SK-N-SH (cell line): Measurements from ENCODE around the gene SLC25A25. TPM values are rescaled to one million over a fixed set of nuclear protein-coding genes. Genes with fewer than 3 reads are reported as not detected.
A peak's percentile ranks its signal among the peaks of the same experiment; 100 is the strongest.

ENCODE experiments used
- CTCF ChIA-PET: fragments of 300-600, 350-600 bp; formaldehyde crosslinking; extraction: SDS; loops from one replicate; lab custom pipeline; 2021; lab: Yijun Ruan, JAX
- POLR2A ChIA-PET: fragments of 350-600 bp; sonication (Branson Sonifier 250); formaldehyde crosslinking; extraction: SDS; loops from one replicate; lab custom pipeline; 2020; ENCODE audit warnings: antibody characterized with exemption, inconsistent platforms; lab: Yijun Ruan, JAX
- DNase-seq: peaks from one replicate; pipeline ENCODE4 v3.0.0; 2012
- H2AFZ ChIP-seq: fragments of 200-600 bp; sonication (generic); 2 replicates; pipeline ENCODE4 v1.8.1; 2016; ENCODE audit warnings: antibody characterized with exemption, mild to moderate bottlenecking, low read depth
- H3F3A ChIP-seq: fragments of 200-600 bp; sonication (generic); replicated peaks from 2 replicates; pipeline ENCODE3; 2016; ENCODE audit warnings: antibody characterized with exemption, mild to moderate bottlenecking; ENCODE audit not compliant: insufficient read depth
- H3K27ac ChIP-seq, 2 experiments: fragments of 200-500 bp in 1 of 2; fragments of 200-600 bp in 1 of 2; sonication (Bioruptor generic) in 1 of 2; sonication (generic), shearing (Covaris generic) in 1 of 2; 2 replicates each; pipeline versions ENCODE4 v1.5.1 to v1.6.1; 2014 to 2016; ENCODE audit warnings: low read depth in 2 of 2, inconsistent platforms in 1 of 2, low read length in 1 of 2, mild to moderate bottlenecking in 1 of 2, mixed read lengths in 1 of 2
- H3K27me3 ChIP-seq: fragments of 200-600 bp; sonication (generic), shearing (Covaris generic); 2 replicates; pipeline ENCODE4 v1.6.1; 2016; ENCODE audit warnings: mixed run types; ENCODE audit not compliant: insufficient read depth
- H3K36me3 ChIP-seq, 2 experiments: fragments of 200-500 bp in 1 of 2; fragments of 200-600 bp in 1 of 2; sonication (Bioruptor generic) in 1 of 2; sonication (generic) in 1 of 2; replicated peaks in 1 of 2; 2 replicates each; pipeline versions ENCODE3 to v1.5.1; 2014 to 2016; ENCODE audit warnings: low read length in 1 of 2, mild to moderate bottlenecking in 1 of 2; ENCODE audit not compliant: insufficient read depth in 2 of 2, control insufficient read depth in 1 of 2
- H3K4me1 ChIP-seq, 2 experiments: fragments of 200-500 bp in 1 of 2; fragments of 200-600 bp in 1 of 2; sonication (Bioruptor generic) in 1 of 2; sonication (generic), shearing (Covaris generic) in 1 of 2; 2 replicates each; pipeline versions ENCODE4 v1.5.1 to v1.6.1; 2014 to 2016; ENCODE audit warnings: low read depth in 1 of 2, low read length in 1 of 2, mixed run types in 1 of 2; ENCODE audit not compliant: insufficient read depth in 2 of 2, control insufficient read depth in 1 of 2
- H3K4me2 ChIP-seq: fragments of 200-600 bp; sonication (generic), shearing (Covaris generic); 2 replicates; pipeline ENCODE4 v1.6.1; 2017; ENCODE audit warnings: mixed run types
- H3K4me3 ChIP-seq, 2 experiments: fragments of 200-500 bp in 1 of 2; fragments of 200-600 bp in 1 of 2; sonication (Bioruptor generic) in 1 of 2; sonication (generic), shearing (Covaris generic) in 1 of 2; 2 replicates each; pipeline versions ENCODE4 v1.5.1 to v1.8.1; 2014 to 2016; ENCODE audit warnings: low read depth in 2 of 2, inconsistent platforms in 1 of 2, low read length in 1 of 2, mild to moderate bottlenecking in 1 of 2, mixed read lengths in 1 of 2, moderate library complexity in 1 of 2
- H3K79me2 ChIP-seq: fragments of 200-600 bp; sonication (generic); 2 replicates; pipeline ENCODE4 v1.8.1; 2017; ENCODE audit warnings: mild to moderate bottlenecking; ENCODE audit not compliant: insufficient read depth
- H3K9ac ChIP-seq: fragments of 200-600 bp; sonication (generic); 2 replicates; pipeline ENCODE4 v1.6.1; 2017; ENCODE audit warnings: mixed run types
- H3K9me2 ChIP-seq: fragments of 200-600 bp; sonication (generic); 2 replicates; pipeline ENCODE4 v1.6.1; 2017; ENCODE audit warnings: mixed run types
- H3K9me3 ChIP-seq: fragments of 200-600 bp; sonication (generic); 2 replicates; pipeline ENCODE4 v1.6.1; 2017; ENCODE audit warnings: mixed run types, mild to moderate bottlenecking, moderate library complexity
- H4K20me1 ChIP-seq: fragments of 200-600 bp; sonication (generic); 2 replicates; pipeline ENCODE4 v1.6.1; 2017; ENCODE audit warnings: mild to moderate bottlenecking, mixed run types; ENCODE audit not compliant: insufficient read depth
- CHD2 ChIP-seq: fragments of 150-350 bp; IDR thresholded peaks from 2 replicates; pipeline ENCODE4 v1.6.1; 2018; ENCODE audit warnings: low read length; ENCODE audit not compliant: partially characterized antibody
- FOSL2 ChIP-seq: IDR thresholded peaks from 2 replicates; pipeline ENCODE4 v1.4.0; 2012; ENCODE audit warnings: low read depth, mild to moderate bottlenecking, moderate library complexity, borderline replicate concordance
- GABPA ChIP-seq: IDR thresholded peaks from 2 replicates; pipeline ENCODE4 v1.4.0; 2012; ENCODE audit warnings: low read depth, mild to moderate bottlenecking
- JUND ChIP-seq: IDR thresholded peaks from 2 replicates; pipeline ENCODE4 v1.4.0; 2012
- MAX ChIP-seq: IDR thresholded peaks from 2 replicates; pipeline ENCODE4 v1.4.0; 2012; ENCODE audit warnings: low read depth
- MEF2A ChIP-seq: IDR thresholded peaks from 2 replicates; pipeline ENCODE4 v1.4.0; 2012; ENCODE audit warnings: low read depth, borderline replicate concordance
- MXI1 ChIP-seq: IDR thresholded peaks from 2 replicates; pipeline ENCODE4 v1.6.1; 2012; ENCODE audit warnings: mild to moderate bottlenecking, low read depth, low read length, improper control_type of control experiment
- NFIC ChIP-seq: IDR thresholded peaks from 2 replicates; pipeline ENCODE4 v1.4.0; 2012; ENCODE audit warnings: borderline replicate concordance
- PBX3 ChIP-seq: IDR thresholded peaks from 2 replicates; pipeline ENCODE4; 2012
- RAD21 ChIP-seq: IDR thresholded peaks from 2 replicates; pipeline ENCODE4 v1.6.1; 2012; ENCODE audit warnings: mild to moderate bottlenecking, low read length
- RXRA ChIP-seq: IDR thresholded peaks from 2 replicates; pipeline ENCODE4 v1.4.0; 2012; ENCODE audit warnings: low read depth, mild to moderate bottlenecking, borderline replicate concordance
- SIN3A ChIP-seq: IDR thresholded peaks from 2 replicates; pipeline ENCODE4 v1.6.1; 2012; ENCODE audit warnings: low read depth, mild to moderate bottlenecking, low read length, moderate library complexity, borderline replicate concordance
- TEAD4 ChIP-seq: IDR thresholded peaks from 2 replicates; pipeline ENCODE4 v1.4.0; 2012; ENCODE audit warnings: mild to moderate bottlenecking, borderline replicate concordance; ENCODE audit not compliant: insufficient read depth
- USF2 ChIP-seq: fragments of 150-350 bp; IDR thresholded peaks from 2 replicates; pipeline ENCODE4 v1.6.1; 2017; ENCODE audit warnings: antibody characterized with exemption, low read length, low read depth, borderline replicate concordance
- WGBS: methylation state at CpG from one replicate; pipeline ENCODE4 v1.1.6; 2017; ENCODE audit warnings: low lambda C conversion rate; 5-methylcytosine and 5-hydroxymethylcytosine counted together
- polyA plus RNA-seq, 3 experiments: library from polyadenylated mRNA; depleted of rRNA; stranded (reverse); fragments of >200 nt; gene quantifications; 2 replicates each; pipeline ENCODE4 v1.2.3, GENCODE V29; 2012
- TF ChIP-seq, protein P1 (sequence below): fragments of 200-600 bp; sonication (generic); IDR thresholded peaks from 2 replicates; pipeline ENCODE4 v1.6.1; 2017; ENCODE audit warnings: antibody characterized with exemption, mild to moderate bottlenecking, moderate library complexity
- TF ChIP-seq, protein P2 (sequence below): IDR thresholded peaks from 2 replicates; pipeline ENCODE4 v1.4.0; 2012; ENCODE audit warnings: low read depth, borderline replicate concordance

SLC25A25 gene
- polyA plus RNA-seq, 1 of the 3 experiments (the other 2 are of a cell fraction) = 12.1 TPM

DNA sequence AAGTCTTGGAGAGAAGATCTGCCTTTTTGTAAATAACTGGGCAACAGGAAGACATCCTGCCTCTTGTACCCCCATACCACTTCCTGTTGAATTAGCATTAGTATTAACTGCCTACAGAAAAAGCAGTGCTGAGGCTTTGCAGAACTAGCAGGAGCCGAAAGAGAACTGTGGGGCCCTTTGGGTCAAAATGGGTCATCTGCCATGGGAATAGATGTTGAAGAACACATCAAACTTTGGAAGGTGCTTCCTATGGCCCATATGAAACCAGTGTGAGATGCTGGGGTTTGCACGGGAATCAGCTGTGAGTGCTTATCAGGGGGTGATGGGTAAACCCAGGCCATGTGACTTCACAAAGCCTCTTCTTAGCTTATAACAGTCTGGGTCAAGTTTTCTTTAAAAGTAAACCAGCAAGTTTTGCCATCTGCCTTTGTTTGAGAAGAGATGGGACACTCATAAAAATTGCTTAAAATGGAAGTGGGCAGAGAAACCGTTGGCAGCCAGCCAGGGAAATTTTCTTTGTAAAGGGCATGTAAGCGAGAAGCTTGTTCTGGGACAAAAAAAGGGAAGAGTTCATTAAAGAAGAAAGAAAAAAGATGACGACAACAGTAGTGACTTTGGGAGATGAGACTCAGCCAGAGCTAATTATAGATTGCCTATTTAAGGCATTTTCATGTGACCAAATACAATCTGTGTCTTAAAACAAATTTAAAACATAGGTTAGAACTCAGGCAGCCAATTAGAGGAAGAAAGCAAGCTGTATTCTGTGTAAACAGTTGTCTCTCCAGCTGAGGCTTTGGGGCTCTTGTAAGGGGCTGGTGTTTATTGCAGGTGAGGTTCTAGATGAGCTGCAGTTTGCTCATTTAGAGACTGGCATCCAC lies 4.4 kb downstream of the SLC25A25 start:
- POLR2A ChIA-PET = interaction anchor here (0.6 to 1.3 kb wide), 2 partner anchors 17 to 19 kb away, joined by 3 to 4 read pairs; no protein-coding TSS in a partner anchor
- peak overlapping the region; percentile 38; the same call in 1 of the 2 replicates for H3K9ac ChIP-seq
- no peaks in the 10 kb centered on the region for H3K27me3 ChIP-seq
- peak overlapping the region in 1 of 2 experiments; percentile 17; a peak in 1 of 4 replicates for H3K4me3 ChIP-seq
- H3F3A ChIP-seq = peaks cover 24% of the 10 kb centered on the region
- CTCF ChIA-PET = interaction anchor here (0.5 to 5.0 kb wide), 9 partner anchors 11 to 287 kb away, joined by 3 to 23 read pairs (median 4); no protein-coding TSS in a partner anchor
- peak overlapping the region; percentile 79 to 84 for H3K27ac ChIP-seq
- no peaks in the 10 kb centered on the region for H3K9me2 ChIP-seq
- no peaks in the 10 kb centered on the region for H4K20me1 ChIP-seq
- H3K9me3 ChIP-seq = no peaks in the 10 kb centered on the region
- H2AFZ ChIP-seq = peak overlapping the region; percentile 78
- DNase-seq = no peak
- H3K4me1 ChIP-seq = peaks cover 14 to 20% of the 10 kb centered on the region in 2 experiments
- no peaks in the 10 kb centered on the region for H3K36me3 ChIP-seq
- TF ChIP-seq SIN3A (no peak), TEAD4 (no peak), FOSL2 (no peak), MXI1 (no peak), JUND (no peak), USF2 (no peak), CHD2 (no peak), MAX (peak; percentile 42; the same call in 1 of the 2 replicates), PBX3 (no peak), RXRA (no peak), RAD21 (no peak), MEF2A (peak; percentile 1; the same call in 1 of the 2 replicates), NFIC (peak; percentile 83), GABPA (no peak; the same call in 1 of the 2 replicates)
- TF ChIP-seq, protein P1, sequence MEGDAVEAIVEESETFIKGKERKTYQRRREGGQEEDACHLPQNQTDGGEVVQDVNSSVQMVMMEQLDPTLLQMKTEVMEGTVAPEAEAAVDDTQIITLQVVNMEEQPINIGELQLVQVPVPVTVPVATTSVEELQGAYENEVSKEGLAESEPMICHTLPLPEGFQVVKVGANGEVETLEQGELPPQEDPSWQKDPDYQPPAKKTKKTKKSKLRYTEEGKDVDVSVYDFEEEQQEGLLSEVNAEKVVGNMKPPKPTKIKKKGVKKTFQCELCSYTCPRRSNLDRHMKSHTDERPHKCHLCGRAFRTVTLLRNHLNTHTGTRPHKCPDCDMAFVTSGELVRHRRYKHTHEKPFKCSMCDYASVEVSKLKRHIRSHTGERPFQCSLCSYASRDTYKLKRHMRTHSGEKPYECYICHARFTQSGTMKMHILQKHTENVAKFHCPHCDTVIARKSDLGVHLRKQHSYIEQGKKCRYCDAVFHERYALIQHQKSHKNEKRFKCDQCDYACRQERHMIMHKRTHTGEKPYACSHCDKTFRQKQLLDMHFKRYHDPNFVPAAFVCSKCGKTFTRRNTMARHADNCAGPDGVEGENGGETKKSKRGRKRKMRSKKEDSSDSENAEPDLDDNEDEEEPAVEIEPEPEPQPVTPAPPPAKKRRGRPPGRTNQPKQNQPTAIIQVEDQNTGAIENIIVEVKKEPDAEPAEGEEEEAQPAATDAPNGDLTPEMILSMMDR = no peak
- TF ChIP-seq, protein P2, sequence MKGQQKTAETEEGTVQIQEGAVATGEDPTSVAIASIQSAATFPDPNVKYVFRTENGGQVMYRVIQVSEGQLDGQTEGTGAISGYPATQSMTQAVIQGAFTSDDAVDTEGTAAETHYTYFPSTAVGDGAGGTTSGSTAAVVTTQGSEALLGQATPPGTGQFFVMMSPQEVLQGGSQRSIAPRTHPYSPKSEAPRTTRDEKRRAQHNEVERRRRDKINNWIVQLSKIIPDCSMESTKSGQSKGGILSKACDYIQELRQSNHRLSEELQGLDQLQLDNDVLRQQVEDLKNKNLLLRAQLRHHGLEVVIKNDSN = peak; percentile 71; the same call in 1 of the 2 replicates
- TF ChIP-seq, all 33 proteins: peak for 4
- peaks cover 92% of the 10 kb centered on the region for H3K79me2 ChIP-seq
- peak overlapping the region; percentile 64 for H3K4me2 ChIP-seq
- 23% methylated on average over 5 of the region's 5 CpGs for WGBS
